HG03575 (cell line): ENCODE data around the gene IQGAP1.
"Not testable (repeated sequence)": the region's sequence is repeated elsewhere in the genome, so short reads cannot be mapped to it uniquely, and the experiment has no call there.

Experiments used
- ATAC-seq: cut with Tn5 transposase; IDR thresholded peaks from one replicate; pipeline ENCODE4 v1.9.1; 2021; ENCODE audit not compliant: unreplicated experiment, insufficient number of reproducible peaks, low FRiP score; ENCODE audit errors: extremely low read depth

The IQGAP1 gene, protein sequence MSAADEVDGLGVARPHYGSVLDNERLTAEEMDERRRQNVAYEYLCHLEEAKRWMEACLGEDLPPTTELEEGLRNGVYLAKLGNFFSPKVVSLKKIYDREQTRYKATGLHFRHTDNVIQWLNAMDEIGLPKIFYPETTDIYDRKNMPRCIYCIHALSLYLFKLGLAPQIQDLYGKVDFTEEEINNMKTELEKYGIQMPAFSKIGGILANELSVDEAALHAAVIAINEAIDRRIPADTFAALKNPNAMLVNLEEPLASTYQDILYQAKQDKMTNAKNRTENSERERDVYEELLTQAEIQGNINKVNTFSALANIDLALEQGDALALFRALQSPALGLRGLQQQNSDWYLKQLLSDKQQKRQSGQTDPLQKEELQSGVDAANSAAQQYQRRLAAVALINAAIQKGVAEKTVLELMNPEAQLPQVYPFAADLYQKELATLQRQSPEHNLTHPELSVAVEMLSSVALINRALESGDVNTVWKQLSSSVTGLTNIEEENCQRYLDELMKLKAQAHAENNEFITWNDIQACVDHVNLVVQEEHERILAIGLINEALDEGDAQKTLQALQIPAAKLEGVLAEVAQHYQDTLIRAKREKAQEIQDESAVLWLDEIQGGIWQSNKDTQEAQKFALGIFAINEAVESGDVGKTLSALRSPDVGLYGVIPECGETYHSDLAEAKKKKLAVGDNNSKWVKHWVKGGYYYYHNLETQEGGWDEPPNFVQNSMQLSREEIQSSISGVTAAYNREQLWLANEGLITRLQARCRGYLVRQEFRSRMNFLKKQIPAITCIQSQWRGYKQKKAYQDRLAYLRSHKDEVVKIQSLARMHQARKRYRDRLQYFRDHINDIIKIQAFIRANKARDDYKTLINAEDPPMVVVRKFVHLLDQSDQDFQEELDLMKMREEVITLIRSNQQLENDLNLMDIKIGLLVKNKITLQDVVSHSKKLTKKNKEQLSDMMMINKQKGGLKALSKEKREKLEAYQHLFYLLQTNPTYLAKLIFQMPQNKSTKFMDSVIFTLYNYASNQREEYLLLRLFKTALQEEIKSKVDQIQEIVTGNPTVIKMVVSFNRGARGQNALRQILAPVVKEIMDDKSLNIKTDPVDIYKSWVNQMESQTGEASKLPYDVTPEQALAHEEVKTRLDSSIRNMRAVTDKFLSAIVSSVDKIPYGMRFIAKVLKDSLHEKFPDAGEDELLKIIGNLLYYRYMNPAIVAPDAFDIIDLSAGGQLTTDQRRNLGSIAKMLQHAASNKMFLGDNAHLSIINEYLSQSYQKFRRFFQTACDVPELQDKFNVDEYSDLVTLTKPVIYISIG (N-terminal part only)

DNA sequence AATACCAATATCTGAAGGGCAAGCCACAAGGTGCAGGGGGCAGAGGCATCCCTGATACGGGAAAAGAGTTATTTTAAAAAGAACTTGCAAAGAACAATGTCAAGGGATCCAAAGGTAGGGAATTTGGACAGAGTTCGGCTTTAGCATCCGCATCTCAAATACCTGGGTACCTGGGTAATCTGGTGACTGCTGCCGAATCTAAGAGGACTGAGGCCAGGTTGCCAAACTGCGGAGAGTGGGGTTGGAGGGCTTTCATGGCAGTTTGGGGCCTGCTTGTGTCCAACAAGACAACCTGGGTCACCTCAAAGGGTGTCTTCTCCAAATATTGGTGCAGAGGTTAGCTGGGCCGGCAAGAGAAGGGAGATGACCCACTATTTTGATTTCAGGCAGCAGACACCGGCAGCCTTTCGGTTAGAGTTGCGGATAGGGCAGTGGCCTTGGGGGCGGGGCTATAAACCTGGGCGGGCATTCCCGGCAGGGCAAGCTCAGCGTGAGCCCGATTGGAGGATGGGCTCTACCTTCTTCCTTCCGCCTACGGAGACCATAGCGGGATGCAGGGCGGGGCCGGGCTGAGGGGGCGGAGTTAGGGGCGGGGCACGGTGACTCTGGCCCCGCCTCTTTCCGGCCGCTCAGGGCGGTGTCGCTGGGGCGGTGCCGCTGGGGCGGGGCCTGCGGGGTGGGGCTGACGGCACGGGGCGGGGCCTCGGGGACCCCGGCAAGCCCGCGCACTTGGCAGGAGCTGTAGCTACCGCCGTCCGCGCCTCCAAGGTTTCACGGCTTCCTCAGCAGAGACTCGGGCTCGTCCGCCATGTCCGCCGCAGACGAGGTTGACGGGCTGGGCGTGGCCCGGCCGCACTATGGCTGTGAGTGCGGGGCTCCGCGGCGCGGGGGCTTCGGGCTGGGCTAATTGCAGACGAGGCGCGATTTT, at the start of gene IQGAP1:
IQGAP1 (plus strand) TSS at position 709 of the 928 bp plus-strand sequence; CDS start at position 809, 100 bp downstream.
- peak; percentile 71 for ATAC-seq

DNA sequence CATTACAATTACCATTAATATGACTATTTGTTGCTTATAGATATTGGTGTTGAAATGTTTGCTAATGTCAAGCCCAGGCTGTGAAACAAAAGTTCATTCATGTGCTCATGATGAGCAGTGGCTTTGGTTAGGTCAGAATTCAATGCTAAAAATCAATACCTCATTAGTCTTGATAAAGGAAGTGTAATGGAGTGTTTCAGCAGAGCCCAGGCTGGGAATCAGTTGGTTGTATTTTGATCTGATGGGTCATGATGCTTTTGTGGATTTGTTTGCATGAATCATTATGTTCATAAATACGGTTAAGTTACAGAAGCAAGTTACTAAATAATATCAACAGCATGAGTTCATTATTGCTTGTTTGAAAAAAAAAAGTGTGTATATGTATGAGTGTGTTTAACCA, 49.5 kb upstream of the IQGAP1 start:
- ATAC-seq, result no peak

DNA sequence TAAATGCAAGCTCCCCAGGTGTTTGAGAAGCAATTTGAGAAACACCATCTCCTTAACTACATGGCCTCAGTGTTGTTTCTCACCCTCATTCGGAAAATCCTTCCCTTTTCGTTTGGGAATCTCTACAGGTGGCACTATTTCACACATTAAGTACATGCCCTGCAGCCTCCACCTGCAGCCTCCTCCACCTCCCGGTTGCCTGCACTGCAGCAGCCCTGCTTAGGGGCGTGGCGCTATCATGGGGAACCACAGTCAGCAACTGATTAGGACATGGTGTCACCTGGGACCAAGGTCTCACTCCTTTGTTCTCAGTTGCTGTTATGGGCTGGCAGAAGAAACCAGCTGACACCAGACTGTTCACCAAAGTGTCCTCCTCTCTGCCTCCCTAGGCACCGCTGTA, 47.7 kb upstream of the IQGAP1 start:
- ATAC-seq, result no peak

DNA sequence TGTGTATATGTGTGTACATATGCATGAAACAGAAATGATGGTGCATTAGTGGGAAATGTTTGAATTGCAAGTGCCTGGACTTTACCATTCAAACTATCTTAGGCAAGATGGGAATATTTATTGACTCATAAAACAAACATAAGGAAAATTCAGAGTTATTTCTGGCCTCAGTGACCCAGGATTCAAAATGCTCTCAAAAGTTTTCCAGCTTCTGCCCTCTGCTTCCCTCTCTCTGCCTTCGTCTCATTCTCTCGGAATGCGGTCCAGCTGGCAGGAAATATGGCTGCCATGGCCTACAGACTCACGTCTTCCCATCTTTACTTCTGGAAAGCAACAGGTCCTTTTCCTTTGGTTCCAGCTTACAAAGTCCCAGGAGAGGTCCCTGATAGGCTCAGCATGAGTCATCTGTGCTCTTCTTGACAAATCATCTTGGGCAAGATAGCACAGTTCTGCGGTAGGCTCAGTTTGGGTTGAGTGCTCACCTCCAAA, 44.7 kb upstream of the IQGAP1 start:
- ATAC-seq, result no peak

DNA sequence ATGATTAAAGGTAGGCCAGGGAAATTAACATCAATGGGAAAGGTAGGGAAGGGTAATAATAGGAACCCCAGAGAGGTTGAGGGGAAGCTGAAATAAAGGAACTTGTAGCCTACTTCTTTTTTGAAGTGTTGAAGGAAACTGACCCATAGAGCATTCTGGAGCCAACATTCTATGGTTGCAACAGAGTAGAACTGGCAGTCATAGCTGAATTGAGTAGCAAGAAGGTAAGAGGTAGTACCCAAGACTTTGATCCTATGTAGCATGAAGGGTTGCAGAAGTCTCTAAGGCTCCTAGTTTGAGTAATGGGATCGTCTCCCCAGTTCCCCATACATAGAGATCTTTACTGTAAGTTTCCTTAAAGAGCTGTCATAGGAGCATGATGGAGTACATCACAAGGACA, 43.4 kb upstream of the IQGAP1 start:
- ATAC-seq, result no peak

DNA sequence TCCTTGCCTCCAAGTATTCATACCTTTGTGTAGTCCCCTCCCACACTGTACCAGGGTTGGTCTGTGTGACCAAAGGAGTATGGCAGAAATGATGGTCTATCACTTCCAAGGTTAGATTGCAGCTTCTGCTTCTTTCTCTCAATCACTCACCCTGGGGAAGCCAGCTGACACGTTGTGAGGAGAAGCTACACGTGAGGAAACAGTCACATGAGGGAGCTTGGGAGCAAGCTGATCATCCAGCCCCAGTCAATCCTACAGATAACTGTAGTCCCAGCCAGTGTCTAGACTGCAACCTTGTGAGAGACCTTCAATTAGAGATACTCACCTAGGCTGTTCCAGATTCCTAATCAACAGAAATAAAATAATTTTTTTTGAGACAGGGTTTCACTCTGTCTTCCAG, 42.2 kb upstream of the IQGAP1 start:
- no peak for ATAC-seq

DNA sequence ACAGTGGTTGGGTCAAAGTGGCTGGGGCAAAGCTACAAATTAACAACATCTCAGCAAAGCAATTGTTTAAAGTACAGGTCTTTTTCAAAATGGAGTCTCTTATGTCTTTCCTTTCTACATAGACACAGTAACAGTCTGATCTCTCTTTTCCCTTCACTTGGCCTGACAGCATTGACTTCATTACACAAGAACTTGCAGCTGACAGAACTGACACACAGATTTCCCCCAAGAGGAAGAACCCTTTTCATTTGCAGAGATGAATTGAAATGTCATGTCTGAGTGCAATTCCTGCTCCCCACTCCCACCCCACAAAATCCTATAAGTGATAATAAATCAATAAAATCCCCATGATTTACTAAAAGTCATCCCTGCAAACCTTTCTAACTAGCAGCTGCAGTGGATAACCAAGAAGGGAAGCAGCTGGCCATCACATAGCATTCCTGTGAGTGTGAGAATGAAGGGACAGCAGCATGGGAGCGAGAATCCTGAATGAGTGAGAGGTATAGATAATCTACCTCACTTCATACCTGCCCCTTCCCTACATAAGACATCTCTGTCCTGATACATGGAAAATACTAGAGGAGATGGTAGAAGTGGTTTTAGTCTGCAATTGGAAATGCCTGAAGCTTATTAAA, 40.5 kb upstream of the IQGAP1 start:
- not testable (repeated sequence) for ATAC-seq

DNA sequence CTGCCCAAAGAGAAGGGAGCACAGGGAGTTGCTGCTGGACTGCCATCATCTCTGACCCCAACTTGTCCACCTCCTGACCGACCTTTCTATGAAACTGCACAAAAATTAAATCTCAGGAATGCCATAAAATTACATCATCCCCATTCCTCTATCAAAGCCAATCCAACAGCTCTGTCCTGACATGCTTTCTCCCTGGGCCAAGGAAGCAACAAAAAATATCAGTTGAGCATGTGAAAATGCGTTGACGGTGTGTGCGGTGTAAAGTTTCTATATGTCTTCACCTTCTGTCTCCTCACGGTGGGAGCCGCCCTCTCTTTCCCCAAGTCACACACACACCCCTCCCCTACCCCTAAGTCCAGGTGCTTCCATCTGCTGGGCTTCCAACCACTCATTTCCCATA, 39.6 kb upstream of the IQGAP1 start:
- ATAC-seq, result no peak

DNA sequence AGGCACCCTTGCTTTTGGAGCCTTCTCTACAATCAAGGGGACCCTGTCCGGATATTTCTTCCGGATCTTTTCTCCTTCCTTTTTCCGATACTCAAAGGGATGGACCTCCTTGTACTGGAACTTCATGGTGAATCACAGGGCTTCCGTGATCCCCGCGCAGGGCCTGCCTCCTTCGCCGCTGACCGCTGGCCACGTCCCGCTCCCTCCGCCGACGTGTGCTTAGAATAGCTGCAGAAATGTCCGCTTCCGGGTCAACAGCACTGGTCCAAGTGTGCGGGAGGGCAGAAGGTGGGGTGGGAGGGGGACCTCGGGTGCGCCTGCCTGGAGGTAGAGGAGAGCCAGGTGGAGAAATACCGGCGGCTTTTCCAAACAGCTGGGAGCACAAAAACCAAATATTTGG, 39.0 kb upstream of the IQGAP1 start:
- no peak for ATAC-seq

DNA sequence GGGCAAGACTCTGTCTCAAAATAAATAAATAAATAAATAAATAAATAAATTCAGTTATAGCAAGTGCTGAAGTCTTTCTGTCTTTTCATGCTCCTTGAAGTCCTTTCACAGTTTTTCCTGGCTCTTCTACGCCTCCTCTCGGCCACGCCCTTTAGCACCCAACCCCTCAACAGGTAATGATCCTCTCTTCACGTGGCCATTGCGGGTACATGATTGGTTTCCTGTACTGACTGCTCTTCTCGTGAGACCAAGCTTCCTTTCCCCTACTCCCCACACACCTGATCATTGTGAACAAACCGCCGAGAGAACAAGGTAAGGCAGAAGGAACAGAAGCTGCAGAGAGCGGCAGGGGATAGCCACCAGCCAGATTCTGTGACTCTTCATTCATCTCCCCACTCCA, 38.2 kb upstream of the IQGAP1 start:
- no peak for ATAC-seq

DNA sequence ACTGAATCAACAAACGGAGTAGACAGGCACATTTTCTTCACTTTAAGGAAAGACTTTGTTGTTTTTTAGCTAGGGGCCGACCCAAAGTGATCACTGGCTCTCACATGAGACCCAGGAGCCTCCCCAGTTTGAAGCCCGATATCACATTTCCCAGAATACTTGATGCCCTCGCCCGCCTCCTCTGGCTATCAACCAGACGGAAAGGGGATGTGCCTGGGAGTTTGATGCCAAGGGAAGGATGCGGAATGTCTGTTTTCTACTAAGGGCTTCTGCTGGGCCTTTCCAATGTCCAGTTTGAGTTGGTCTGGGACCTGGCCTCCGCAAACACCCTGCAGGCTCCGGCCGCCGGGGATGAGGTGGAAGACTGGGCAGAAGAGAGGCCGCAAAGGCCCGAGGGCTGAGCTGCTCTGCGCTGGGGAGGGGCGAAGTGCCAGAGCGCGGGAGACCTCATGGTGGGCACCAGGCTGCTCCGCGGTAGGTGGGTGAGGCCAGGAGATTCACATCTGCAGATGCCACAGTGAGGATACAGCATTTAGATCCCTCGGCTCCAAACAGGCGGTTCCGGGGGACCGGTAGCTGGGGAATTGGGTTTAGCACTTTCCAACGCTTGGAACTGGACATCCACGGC, 36.4 kb upstream of the IQGAP1 start:
- ATAC-seq, result no peak

DNA sequence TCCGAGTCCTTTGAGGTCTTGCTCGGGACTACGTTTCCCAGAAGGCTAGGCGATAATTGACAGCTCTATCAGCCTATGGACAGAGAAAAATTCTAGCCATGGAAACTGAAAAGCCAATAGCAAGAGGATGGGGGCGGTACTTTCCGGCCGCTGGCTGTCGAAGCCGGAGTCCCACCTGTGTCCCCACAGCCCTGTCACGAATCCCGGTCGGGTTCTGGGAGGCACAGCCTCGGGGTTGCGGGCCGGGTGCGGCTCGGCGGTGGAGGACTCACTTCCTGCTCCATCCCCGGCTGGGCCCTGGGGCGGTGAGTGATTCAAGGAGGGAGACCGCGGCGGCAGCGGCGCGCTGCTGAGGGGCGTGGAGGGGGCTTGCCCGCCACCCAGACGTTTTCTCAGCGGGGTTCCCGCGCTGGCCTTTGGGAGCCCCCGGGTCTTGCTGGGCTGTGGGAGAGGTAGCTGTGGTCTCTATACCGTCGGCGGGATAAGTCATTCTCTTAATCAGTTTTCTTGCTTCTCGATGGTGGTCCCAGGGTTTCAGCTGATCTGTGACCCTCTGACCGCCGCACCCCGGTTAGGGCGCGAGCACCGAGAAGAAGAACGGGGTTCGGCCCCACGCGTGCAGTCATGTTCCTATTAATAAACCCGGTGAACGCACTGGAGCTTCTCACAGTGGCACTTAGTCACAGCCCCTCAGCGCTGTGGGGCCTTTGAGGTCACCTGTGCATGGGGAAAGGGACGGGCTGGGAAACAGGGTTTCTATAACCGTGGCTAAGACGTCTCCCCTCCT, 35.7 kb upstream of the IQGAP1 start, which contains the start of gene ZNF774:
ZNF774 (plus strand) TSS at position 178 of the 787 bp plus-strand sequence. CDS start 2,377 bp downstream, outside the sequence.
- ATAC-seq, result peak; percentile 91

DNA sequence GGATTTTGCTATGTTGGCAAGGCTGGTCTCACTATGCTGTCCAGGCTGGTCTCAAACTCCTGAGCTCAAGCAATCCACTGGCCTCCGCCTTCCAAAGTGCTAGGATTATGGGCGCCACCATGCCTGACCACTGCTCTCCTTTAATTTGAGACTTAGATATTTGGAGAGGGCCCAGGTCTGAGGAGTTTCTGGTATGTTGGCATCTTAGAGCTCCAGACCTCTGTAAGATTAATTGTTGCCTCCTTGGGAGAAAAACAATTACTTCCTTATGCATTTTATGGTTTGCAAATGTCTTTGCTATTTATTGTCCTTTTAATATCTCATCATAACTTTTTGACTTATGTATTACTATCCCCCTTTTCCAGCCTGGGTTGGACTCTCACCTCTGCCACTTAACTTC, 33.1 kb upstream of the IQGAP1 start:
- no peak for ATAC-seq

DNA sequence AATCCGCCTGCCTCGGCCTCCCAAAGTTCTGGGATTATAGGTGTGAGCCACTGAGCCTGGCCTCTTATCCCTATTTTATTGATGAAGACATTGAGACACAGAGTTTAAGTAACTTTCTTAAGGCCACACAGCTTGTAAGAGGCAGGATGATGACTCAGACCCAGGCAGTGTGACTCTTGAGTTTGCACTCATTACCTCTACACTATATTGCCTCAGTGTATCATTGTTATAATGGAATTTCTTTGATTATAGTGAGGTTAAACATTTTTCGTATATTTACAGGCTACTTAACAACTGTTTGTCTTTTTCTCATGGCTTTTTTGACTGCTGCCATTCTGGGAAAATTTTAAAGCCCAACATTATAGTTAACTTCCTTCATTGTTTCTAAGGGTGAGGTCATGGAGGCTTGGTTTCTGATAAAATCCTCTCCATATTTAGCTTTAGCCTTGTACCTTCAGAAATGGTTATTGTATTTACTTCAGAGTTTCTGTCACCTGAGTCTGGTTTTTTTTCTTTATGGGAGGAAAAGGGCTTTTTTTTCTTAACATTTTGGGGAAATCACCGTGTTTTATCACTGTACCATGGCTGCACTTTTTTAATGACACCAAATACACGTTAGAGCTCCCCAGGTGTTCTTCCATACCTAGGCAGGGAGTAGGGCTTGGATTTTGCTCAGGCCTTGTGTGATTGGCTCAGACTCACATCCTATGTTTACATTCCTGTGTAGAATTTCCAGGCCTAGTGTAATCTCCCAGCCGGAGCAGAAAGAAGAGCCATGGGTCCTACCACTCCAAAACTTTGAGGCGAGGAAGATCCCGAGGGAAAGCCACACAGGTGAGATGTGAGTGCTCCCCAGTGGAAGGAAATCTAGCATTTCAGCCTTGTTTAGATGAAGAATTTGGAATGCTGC, 29.7 kb upstream of the IQGAP1 start:
- ATAC-seq, result no peak

DNA sequence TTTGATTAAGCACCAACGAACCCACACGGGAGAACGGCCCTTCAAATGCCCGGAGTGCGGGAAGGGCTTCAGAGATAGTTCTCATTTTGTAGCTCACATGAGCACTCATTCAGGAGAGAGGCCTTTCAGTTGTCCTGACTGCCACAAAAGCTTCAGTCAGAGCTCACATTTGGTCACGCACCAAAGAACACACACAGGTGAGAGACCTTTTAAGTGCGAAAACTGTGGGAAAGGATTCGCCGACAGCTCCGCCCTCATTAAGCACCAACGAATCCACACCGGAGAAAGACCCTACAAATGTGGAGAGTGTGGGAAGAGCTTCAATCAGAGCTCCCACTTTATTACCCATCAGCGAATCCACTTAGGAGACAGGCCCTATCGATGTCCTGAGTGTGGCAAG, 27.3 kb upstream of the IQGAP1 start:
- no peak for ATAC-seq

DNA sequence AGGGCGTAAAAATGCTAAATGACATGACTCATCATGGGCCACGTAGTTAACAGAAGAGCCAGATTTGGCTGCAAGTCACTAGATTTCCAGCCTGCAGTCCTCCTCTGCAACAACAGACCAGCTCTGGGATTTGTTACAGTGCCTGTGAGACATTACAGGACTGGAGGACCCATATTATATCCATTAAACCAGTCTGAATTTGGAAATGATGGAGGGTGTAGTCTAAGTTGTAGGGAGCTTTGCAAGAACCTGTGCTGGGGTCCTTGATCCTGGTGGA, 25.2 kb upstream of the IQGAP1 start:
- no peak for ATAC-seq
